AG04450 (cell line): ENCODE measurements around the gene MYADML2. TPM values are rescaled to one million over a fixed set of nuclear protein-coding genes. Genes with fewer than 3 reads are reported as not detected.

Source experiments
- CTCF ChIA-PET: fragments of 300-600, 350-600 bp; formaldehyde crosslinking; extraction: SDS; loops from one replicate; lab custom pipeline; 2022; ENCODE audit warnings: antibody characterized with exemption, inconsistent platforms; lab: Charles Lee
- POLR2A ChIA-PET: fragments of 350-600 bp; formaldehyde crosslinking; extraction: SDS; loops from one replicate; lab custom pipeline; 2021; ENCODE audit warnings: antibody characterized with exemption, inconsistent platforms; lab: Yijun Ruan, JAX
- DNase-seq: peaks from one replicate; pipeline ENCODE4 v3.0.0-alpha.2; 2011; ENCODE audit warnings: low read depth, low spot score
- H3K27ac ChIP-seq: one replicate; pipeline ENCODE4 v1.5.1; 2012; ENCODE audit warnings: low read depth, low read length, control low read depth
- H3K27me3 ChIP-seq: one replicate; pipeline ENCODE4 v1.6.0; 2012; ENCODE audit warnings: low read length; ENCODE audit not compliant: control insufficient read depth, insufficient read depth
- H3K4me3 ChIP-seq: 2 replicates; pipeline ENCODE4 v1.5.1; 2011; ENCODE audit warnings: mild to moderate bottlenecking, low read depth, low read length, control low read depth
- H3K9me3 ChIP-seq: 2 replicates; pipeline ENCODE4 v1.5.1; 2012; ENCODE audit warnings: low read length; ENCODE audit not compliant: control insufficient read depth, insufficient read depth
- polyA plus RNA-seq: library from polyadenylated mRNA; depleted of rRNA; stranded (reverse); fragments of >200 nt; gene quantifications from 2 replicates; pipeline ENCODE4 v1.2.3, GENCODE V29; 2011
- TF ChIP-seq, protein P1 (sequence below): IDR thresholded peaks from 2 replicates; pipeline ENCODE4 v1.5.1; 2011; ENCODE audit warnings: low read depth, low read length, control low read depth, inconsistent platforms

The MYADML2 gene
- polyA plus RNA-seq, 1 experiment: not detected

GRCh38 chr17:81952792-81953228 lies 5.8 kb upstream of the MYADML2 start:
- DNase-seq: no peak
- Histone ChIP-seq H3K27ac (no peak overlapping the region), H3K9me3 (no peaks in the 10 kb centered on the region; the same call in 1 of the 2 replicates), H3K4me3 (no peak overlapping the region), H3K27me3 (peaks cover 7% of the 10 kb centered on the region)
- CTCF ChIA-PET: interaction anchor here (0.6 to 2.0 kb wide), 2 partner anchors 11 to 77 kb away, joined by 4 to 7 read pairs; no protein-coding TSS in a partner anchor
- POLR2A ChIA-PET: interaction anchor here (0.6 kb wide), 1 partner anchor 8 kb away, joined by 3 read pairs; no protein-coding TSS in a partner anchor
- TF ChIP-seq, protein P1, sequence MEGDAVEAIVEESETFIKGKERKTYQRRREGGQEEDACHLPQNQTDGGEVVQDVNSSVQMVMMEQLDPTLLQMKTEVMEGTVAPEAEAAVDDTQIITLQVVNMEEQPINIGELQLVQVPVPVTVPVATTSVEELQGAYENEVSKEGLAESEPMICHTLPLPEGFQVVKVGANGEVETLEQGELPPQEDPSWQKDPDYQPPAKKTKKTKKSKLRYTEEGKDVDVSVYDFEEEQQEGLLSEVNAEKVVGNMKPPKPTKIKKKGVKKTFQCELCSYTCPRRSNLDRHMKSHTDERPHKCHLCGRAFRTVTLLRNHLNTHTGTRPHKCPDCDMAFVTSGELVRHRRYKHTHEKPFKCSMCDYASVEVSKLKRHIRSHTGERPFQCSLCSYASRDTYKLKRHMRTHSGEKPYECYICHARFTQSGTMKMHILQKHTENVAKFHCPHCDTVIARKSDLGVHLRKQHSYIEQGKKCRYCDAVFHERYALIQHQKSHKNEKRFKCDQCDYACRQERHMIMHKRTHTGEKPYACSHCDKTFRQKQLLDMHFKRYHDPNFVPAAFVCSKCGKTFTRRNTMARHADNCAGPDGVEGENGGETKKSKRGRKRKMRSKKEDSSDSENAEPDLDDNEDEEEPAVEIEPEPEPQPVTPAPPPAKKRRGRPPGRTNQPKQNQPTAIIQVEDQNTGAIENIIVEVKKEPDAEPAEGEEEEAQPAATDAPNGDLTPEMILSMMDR: no peak

GRCh38 chr17:81951785-81952684 lies 5.0 kb upstream of the MYADML2 start:
- Histone ChIP-seq H3K27me3 (peaks cover 8% of the 10 kb centered on the region), H3K27ac (no peak overlapping the region), H3K4me3 (no peak overlapping the region), H3K9me3 (no peaks in the 10 kb centered on the region; the same call in 1 of the 2 replicates)
- ChIA-PET CTCF (interaction anchor here (0.6 to 2.0 kb wide), 2 partner anchors 11 to 78 kb away, joined by 4 to 7 read pairs; no protein-coding TSS in a partner anchor), POLR2A (interaction anchor here (0.6 kb wide), 1 partner anchor 8 kb away, joined by 3 read pairs; no protein-coding TSS in a partner anchor)
- TF ChIP-seq, protein P1: no peak
- no peak for DNase-seq

DNA sequence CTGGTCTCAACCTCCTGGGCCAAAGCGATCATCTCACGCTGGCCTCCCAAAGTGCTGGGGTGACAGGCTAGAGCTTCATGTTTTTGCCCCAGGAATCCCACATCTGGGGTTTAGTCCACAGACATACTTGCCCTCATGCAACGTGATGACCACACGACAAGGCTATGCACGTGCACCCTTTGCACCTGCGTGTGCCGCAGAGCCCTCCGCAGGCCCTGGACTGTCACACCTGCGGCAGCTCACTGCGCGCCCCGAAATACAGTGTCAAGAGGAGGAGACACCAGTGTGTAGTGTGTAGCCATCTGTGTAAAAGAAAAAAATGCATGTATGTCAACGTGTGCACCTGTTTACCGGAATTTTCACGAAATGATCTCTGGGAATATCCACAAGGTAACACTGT lies 3.5 kb upstream of the MYADML2 start:
- Histone ChIP-seq H3K9me3 (no peaks in the 10 kb centered on the region; the same call in 1 of the 2 replicates), H3K27me3 (peaks cover 6% of the 10 kb centered on the region), H3K27ac (no peak overlapping the region), H3K4me3 (no peak overlapping the region)
- ChIA-PET POLR2A (no interaction called here), CTCF (no interaction called here)
- DNase-seq: no peak
- TF ChIP-seq, protein P1: no peak

GRCh38 chr17:81948635-81949378 lies 1.8 kb upstream of the MYADML2 start:
- no peak for DNase-seq
- CTCF ChIA-PET: no interaction called here
- Histone ChIP-seq H3K27ac (no peak overlapping the region), H3K27me3 (peaks cover 6% of the 10 kb centered on the region), H3K4me3 (no peak overlapping the region), H3K9me3 (no peaks in the 10 kb centered on the region; the same call in 1 of the 2 replicates)
- TF ChIP-seq, protein P1: no peak
- POLR2A ChIA-PET: interaction anchor here (1.0 kb wide), 1 partner anchor 22 kb away, joined by 3 read pairs; no protein-coding TSS in a partner anchor
